NCI-H1417 treated with DMSO at 0.1 percent for 48 hours (cell line): ENCODE data around the gene LRRC32.
"Not testable (repeated sequence)": the region's sequence is repeated elsewhere in the genome, so short reads cannot be mapped to it uniquely, and the experiment has no call there.

Experiments used
- DNase-seq: peaks from one replicate; lab custom pipeline; 2025; lab: John Stamatoyannopoulos, UW

LRRC32 gene

GRCh38 chr11:76648061-76648460 is 22.5 kb downstream of the LRRC32 start:
- DNase-seq = no peak

DNA sequence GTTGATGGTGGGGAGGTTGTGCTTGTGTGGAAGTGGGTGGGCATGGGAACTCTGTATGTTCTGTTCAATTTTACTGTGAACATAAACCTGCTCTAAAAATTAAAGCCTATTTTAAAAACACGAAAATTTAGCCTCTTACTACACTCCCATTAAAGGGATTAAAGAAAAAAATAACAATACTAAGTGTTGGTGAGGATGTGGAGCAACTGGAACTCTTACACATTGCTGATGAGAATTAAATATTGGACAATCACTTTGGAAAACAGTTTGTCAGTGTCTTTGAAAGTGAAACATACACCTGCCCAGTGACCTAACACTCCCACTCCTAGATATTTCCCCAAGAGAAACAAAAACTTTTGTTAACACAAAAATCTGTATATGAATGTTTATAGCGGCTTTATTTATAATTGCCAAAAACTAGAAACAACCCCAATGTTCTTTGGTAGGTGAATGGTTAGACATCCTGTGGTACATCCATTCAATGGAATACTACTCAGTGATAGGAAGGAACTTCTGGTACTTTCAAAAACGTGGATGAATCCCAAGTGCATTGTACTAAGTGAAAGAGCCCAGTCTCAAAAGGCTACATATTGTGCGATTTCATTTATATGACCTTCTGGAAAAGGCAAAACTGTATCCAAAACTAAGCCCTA is 23.5 kb downstream of the LRRC32 start:
- DNase-seq = no peak

GRCh38 chr11:76644591-76644990 is 26.0 kb downstream of the LRRC32 start:
- DNase-seq = no peak

DNA sequence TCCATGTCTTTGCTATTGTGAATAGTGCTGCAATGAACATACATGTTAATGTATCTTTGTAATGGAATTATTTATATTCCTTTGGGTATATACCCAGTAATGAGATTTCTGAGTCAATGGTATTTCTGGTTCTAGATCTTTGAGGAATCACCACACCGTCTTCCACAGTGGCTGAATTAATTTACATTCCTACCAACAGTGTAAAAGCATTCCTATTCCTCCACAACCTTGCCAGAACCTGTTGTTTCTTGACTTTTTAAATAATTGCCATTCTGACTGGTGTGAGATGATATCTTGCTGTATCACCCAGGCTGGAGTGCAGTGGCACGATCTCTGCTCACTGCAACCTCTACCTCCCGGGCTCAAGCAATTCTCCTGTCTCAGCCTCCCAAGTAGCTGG is 26.8 kb downstream of the LRRC32 start:
- not testable (repeated sequence) for DNase-seq

DNA sequence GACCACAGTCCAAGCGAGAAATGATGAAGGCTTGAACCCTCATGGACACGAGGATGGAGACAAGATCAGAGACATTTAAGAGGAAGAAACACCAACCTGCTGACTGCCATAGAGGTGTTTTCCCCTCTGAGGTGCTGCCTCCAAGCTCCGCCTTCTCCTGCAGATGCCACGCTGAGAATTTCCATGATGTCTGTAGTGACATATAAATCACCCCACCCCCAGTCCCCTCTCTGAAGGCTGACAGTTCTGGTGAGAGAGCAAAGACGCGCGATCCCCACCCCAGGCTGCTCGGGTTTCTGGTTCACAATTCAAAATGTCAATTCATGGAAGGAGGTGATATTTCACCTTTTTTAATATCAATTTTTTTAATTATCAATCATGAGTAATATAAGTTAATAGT is 28.2 kb downstream of the LRRC32 start:
- peak; percentile 7 for DNase-seq

DNA sequence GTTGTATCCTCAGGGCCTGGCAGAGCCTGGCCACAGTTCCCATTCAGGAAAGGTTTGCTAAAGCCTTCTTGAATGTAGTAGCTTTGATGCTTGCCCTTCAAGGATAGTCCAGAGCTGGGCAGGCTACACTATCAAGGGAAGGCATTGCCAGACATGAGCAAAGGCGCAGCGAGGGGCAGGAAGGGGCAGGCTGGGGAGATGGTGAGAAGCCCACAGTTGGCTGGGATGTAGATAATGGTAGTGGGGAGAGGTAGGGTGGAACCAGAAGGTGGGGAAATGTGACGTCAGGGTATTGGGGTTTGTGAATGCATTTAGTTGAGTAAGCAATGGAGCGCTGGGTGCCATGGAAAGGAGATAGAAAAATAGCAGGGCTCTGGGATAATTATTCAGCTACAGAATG is 28.6 kb downstream of the LRRC32 start:
- DNase-seq = no peak

GRCh38 chr11:76640501-76640900 is 30.0 kb downstream of the LRRC32 start:
- DNase-seq = no peak

DNA sequence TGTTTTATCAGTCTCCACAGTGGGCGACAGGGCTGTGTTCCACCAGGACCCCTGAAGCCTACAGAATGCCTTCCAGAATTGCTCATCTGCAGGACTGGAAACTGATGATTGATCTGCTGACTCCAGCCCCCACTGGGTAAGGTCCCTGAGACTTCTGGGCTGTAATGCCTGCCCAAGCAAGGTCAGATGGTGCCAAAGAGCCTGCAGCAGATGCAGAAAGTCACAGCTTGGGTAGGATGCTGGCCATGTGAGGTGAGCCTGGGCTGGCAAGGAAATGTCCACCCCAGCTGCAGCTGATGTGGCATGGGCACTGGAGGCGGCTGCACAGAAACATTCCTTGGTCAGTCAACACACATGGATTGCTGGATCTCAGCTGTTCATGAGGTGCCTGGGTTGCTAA is 30.9 kb downstream of the LRRC32 start:
- DNase-seq = no peak

- DNase-seq = no peak
Measured at GRCh38 chr11:76638270-76639197, 32.0 kb downstream of the LRRC32 start.

DNA sequence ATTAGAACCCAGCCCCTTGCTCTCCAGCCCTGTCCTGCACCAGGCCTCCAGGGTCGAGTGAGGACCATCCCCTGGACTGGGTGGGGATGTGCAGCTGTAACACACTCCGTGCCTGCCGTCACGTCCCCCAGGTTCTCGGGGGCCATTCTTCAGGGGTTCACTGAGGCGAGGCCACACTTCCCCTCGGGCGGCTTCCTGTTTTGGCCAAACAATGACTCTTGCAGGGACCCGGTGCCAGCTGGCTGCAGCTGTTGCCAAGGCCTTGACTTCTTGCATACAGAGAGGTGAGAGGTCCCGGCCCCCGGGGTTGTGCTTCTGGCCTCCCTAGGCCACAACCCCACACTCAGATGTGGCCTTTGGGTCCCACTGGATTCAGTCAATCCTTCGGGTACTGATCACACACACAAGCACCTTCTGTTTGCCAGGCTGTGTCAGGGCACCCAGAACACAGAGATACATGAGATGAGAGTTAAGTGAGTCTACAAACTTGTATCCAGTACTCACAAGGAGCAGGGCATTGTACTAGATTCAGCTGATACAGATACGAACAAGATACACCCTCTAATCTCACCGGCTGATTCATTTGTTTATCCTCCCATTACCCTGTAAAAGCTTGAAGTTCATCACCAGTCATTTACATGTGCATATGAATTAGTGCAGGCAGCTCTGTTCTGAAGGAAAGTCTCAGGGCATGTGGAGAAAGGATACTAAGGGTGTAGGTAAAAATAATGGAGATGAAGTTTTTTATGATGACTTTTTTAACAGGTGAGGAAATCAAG is 32.9 kb downstream of the LRRC32 start:
- no peak for DNase-seq

DNA sequence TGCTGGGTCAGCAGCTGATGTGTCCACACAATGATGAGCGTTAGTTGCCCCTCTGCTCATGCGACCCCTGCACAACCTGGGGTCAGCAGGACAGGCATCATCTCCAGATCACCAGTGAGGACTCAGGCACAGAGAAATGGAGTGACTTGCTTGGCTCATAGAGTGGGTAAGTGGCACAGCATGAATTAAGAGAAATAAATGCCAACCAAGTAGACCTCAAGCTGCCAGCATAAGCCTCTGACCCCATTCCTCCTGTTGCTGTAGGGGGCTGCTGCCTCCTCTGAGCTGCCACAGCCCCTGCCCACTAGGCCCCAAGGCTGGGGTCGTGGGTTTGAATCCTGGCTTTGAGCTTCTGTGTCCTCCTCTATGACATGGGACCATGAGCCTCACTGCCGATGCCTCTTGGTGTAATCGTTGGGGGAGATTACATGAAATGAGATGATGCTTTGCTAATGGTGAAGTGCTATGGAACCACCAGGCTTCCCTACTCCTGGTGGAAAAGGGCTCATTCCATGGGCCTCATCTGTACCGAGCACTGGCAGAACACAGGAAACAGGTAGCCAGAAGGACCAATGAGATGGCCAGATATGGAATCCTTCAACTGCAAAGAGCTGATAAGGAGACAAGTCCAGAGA is 33.6 kb downstream of the LRRC32 start:
- no peak for DNase-seq

DNA sequence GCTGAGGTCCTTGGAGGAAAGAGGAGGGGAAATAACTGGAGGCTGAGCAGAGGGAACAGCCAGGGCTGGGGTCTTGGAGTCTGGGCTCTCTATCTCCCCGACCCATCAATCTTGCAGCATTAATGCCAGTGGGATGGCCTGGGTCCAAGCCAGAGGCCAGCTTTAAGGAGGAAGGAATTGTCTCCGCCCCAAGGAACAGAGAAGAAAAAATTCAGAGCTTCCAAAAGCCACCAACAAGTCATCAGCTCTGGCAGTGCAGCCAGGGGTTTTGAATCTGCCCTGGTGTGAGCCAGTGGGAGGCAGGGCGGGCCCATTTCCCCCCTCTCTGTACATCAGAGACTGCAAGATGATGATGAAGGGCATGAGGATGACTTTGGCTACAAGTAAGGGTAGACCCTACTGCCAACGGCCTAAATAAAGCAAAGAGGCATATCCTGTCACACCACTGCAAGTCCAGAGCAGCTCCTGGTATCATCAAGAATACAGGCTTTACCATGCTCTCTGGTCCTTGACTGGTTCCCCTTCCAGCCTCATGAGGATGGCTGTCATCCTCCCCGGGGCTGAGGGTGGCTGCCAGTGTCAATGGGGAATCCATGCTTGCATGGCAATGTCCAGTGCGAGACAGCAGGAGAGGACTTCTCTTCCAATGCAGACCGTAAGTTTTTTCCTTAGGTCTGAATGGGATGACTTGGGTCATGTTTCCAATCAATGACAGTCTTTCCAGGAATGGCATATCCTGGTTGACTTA is 34.4 kb downstream of the LRRC32 start:
- no peak for DNase-seq

- DNase-seq = no peak
Measured at GRCh38 chr11:76634886-76635285, 35.7 kb downstream of the LRRC32 start.

DNA sequence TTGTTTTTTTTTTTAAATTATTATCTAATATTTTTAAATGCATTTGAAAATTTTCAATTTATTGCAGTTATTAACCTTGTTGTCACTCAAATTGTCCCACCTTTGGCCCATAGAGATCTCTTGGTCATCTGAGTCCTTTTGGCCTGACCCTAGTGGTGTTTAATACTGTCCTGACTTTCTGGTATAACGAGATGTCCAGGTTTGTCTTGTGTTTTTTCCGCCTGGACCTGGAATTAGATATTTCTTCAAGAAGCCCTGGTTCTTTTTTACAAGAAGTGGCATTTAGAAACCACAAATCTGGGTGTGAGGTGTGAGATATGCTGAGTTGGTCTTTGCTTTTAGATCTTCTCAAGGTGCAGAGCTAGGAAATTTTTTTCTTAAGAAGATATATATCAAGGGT is 38.1 kb downstream of the LRRC32 start:
- no peak for DNase-seq

DNA sequence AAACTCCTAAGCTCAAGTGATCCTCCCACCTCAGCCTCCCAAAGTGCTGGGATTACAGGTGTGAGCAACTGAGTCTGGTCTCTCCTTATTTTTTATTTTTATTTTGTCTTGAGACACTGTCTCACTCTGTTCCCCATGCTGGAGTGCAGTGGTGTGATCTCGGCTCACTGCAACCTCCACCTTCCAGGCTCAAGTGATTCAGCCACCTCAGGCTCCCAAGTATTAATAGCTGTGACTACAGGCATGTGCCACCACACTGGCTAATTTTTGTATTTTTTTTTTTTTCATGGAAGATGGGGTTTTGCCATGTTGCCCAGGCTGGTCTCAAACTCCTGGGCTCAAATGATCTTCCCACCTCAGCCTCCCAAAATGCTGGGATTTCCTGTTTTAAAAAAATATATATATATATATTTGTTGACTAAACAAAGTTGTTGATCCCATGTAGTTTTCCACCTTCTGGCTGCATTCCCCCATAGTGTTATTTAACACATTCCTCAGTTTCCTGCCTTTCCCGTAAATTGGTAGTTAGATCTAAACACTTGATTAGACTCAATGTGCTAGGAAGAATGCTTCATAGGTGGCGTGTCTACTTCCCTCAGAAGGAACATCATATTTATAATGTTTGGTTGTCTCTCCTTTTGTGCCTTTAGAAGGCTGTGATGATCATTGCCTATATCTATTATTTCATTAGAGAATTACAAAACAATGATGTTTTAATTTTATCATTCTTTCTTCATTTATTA is 38.8 kb downstream of the LRRC32 start:
- DNase-seq = no peak

DNA sequence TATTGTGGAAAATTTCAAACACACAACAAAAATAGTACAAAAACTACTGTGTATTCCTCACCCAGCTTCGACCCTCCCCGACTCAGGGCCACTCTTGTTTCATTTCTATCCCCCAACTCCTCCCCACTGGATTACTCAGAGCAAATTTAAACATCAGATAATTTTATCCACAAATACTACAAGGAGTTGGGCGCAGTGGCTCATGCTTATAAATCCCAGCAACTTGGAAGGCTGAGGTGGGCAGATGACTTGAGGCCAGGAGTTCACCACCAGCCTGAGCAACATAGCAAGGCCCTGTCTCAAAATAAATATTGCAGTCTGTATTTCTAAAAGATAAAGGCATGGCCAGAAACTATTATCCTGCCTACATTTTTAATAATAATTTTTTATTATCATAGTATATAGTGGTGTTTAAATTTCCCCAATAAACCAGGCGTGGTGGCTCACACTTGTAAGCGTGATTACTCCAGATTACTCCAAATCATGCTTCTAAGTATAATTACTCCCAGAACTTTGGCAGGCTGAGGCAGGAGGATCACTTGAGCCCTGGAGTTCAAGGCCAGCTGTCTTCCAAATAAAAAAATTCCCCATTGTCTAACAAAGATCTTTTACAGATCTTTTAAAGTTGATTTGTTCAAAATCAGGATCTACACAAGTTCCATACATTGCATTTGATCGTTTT is 39.8 kb downstream of the LRRC32 start:
- no peak for DNase-seq

DNA sequence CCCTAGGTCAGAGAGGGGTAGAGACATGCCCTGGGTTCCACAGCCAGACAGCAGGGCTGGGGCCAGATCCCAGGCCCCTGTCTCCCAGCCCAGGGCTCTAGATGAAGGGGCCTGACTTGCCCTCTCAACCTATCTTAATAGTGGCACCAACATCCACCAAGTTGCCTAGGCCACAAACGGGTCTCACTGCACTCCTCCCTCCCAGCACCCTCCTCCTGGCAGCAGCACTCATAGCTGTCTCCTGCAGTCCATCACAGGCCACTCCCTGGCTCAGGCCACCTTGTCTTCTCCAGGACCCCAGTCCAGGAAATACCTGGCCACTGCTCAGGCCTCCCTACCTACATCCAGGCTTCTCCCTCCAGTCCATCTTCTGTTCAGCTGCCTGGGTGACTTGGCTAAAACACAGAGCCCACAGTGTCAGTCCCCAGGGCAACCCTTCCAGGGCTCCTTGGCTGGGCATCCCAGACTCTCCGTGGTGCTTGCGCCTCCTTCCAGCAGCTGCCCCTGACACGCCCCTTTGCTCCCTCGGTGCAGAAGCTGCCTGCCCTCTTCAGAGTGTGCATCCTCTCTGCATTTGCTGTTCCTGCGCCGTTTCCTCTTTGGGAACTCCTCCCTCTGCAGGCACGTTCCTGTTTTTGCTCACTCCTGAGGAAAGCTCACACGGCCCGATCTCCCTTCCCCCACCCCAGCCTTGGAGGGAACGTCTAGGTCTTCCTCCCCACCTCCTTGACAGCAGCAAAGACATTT is 40.5 kb downstream of the LRRC32 start:
- no peak for DNase-seq

GRCh38 chr11:76629116-76629852 is 41.3 kb downstream of the LRRC32 start:
- DNase-seq = no peak
